SJSA1 (cell line): Measurements from ENCODE around the gene SLC6A17. TPM values are rescaled to one million over a fixed set of nuclear protein-coding genes. Genes with fewer than 3 reads are reported as not detected.

ENCODE experiments used
- DNase-seq, 2 experiments: peaks; one replicate each; pipeline ENCODE4 v3.0.0-alpha.2; 2015 to 2020; ENCODE audit warnings: low spot score in 2 of 2, low read depth in 1 of 2
- H3K27ac ChIP-seq: fragments of 250-450 bp; sonication (Bioruptor Pico); 2 replicates; pipeline ENCODE4 v1.5.1; 2020; ENCODE audit warnings: mild to moderate bottlenecking, moderate library complexity
- H3K27me3 ChIP-seq: fragments of 250-450 bp; sonication (Bioruptor Pico); replicated peaks from 2 replicates; pipeline ENCODE4 v1.5.1; 2020; ENCODE audit warnings: mild to moderate bottlenecking, moderate library complexity
- H3K36me3 ChIP-seq: fragments of 250-450 bp; sonication (Bioruptor Pico); 2 replicates; pipeline ENCODE4 v1.5.1; 2020; ENCODE audit warnings: mild to moderate bottlenecking
- H3K4me1 ChIP-seq: fragments of 250-450 bp; sonication (Bioruptor Pico); replicated peaks from 2 replicates; pipeline ENCODE4 v1.6.1; 2021; ENCODE audit warnings: mild to moderate bottlenecking
- H3K4me3 ChIP-seq: fragments of 250-450 bp; sonication (Bioruptor Pico); 2 replicates; pipeline ENCODE4 v1.5.1; 2020; ENCODE audit warnings: mild to moderate bottlenecking
- H3K9me3 ChIP-seq: fragments of 250-450 bp; sonication (Bioruptor Pico); replicated peaks from 2 replicates; pipeline ENCODE4 v1.5.1; 2020; ENCODE audit warnings: mild to moderate bottlenecking
- total RNA-seq: library from RNA; depleted of rRNA; stranded (reverse); fragments of >200 nt; shearing (Covaris generic); gene quantifications from 2 replicates; pipeline ENCODE4 v1.2.3, GENCODE V29; 2014

The SLC6A17 gene
- total RNA-seq, 1 experiment from 2014 or later = 2.1 TPM

- no peaks in the 10 kb centered on the region for H3K4me1 ChIP-seq
- H3K27me3 ChIP-seq = peaks cover 38% of the 10 kb centered on the region
- DNase-seq = no peak
- H3K36me3 ChIP-seq = no peaks in the 10 kb centered on the region
- H3K4me3 ChIP-seq = no peak overlapping the region
- no peaks in the 10 kb centered on the region for H3K9me3 ChIP-seq
- H3K27ac ChIP-seq = no peak overlapping the region
Observed at GRCh38 chr1:110216844-110217444, 66.7 kb downstream of the SLC6A17 start.

- no peaks in the 10 kb centered on the region for H3K4me1 ChIP-seq
- DNase-seq = no peak
Observed at GRCh38 chr1:110218137-110218536, 67.8 kb downstream of the SLC6A17 start.

GRCh38 chr1:110218739-110219138 is 68.4 kb downstream of the SLC6A17 start:
- no peaks in the 10 kb centered on the region for H3K36me3 ChIP-seq
- DNase-seq = no peak
- no peaks in the 10 kb centered on the region for H3K4me1 ChIP-seq

More at GRCh38 chr1:110218137-110218536, 67.8 kb downstream of the SLC6A17 start:
- H3K4me3 ChIP-seq = no peak overlapping the region
- H3K36me3 ChIP-seq = no peaks in the 10 kb centered on the region
- H3K27ac ChIP-seq = no peak overlapping the region
- H3K27me3 ChIP-seq = peaks cover 31% of the 10 kb centered on the region
- no peaks in the 10 kb centered on the region for H3K9me3 ChIP-seq

GRCh38 chr1:110220324-110220723 is 70.0 kb downstream of the SLC6A17 start:
- H3K27ac ChIP-seq = no peak overlapping the region
- no peaks in the 10 kb centered on the region for H3K4me1 ChIP-seq
- H3K27me3 ChIP-seq = peaks cover 18% of the 10 kb centered on the region
- no peak overlapping the region for H3K4me3 ChIP-seq
- DNase-seq = no peak
- H3K9me3 ChIP-seq = no peaks in the 10 kb centered on the region
- H3K36me3 ChIP-seq = no peaks in the 10 kb centered on the region

More at GRCh38 chr1:110218739-110219138, 68.4 kb downstream of the SLC6A17 start:
- H3K4me3 ChIP-seq = no peak overlapping the region
- peaks cover 25% of the 10 kb centered on the region for H3K27me3 ChIP-seq
- H3K9me3 ChIP-seq = no peaks in the 10 kb centered on the region
- no peak overlapping the region for H3K27ac ChIP-seq

DNA sequence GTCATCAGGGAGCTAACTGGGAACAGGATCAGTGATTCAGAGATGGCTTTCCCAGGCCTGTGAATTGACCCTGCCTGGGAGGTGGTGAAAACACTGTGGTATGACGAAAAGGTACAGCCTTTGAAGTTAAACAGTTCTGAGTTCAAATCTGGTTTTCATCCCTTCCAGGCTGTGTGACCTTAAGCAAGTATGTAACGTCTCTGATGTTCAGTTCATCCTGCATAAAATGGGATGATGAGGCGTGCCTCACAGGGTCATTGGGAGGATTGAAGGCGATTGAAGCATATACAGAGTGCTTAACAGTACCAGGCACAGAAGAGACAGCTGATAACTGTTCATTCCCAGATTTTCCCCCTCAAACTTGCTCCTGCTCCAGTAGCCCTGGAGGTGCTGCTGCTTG is 70.8 kb downstream of the SLC6A17 start:
- no peak for DNase-seq
- no peak overlapping the region for H3K4me3 ChIP-seq
- no peaks in the 10 kb centered on the region for H3K9me3 ChIP-seq
- no peaks in the 10 kb centered on the region for H3K36me3 ChIP-seq
- H3K27me3 ChIP-seq = peaks cover 18% of the 10 kb centered on the region
- no peak overlapping the region for H3K27ac ChIP-seq
- no peaks in the 10 kb centered on the region for H3K4me1 ChIP-seq

DNA sequence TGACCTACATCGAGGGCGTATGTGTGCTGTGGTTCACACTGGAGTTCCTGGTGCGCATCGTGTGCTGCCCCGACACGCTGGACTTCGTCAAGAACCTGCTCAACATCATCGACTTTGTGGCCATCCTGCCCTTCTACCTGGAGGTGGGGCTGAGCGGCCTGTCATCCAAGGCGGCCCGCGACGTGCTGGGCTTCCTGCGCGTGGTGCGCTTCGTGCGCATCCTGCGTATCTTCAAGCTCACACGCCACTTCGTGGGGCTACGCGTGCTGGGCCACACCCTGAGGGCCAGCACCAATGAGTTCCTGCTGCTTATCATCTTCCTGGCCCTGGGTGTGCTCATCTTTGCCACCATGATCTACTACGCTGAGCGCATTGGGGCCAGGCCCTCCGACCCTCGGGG is 72.8 kb downstream of the SLC6A17 start:
- Histone ChIP-seq H3K4me3 (no peak overlapping the region), H3K27me3 (peaks cover 16% of the 10 kb centered on the region), H3K27ac (no peak overlapping the region), H3K36me3 (no peaks in the 10 kb centered on the region), H3K9me3 (no peaks in the 10 kb centered on the region), H3K4me1 (no peaks in the 10 kb centered on the region)
- no peak for DNase-seq

DNA sequence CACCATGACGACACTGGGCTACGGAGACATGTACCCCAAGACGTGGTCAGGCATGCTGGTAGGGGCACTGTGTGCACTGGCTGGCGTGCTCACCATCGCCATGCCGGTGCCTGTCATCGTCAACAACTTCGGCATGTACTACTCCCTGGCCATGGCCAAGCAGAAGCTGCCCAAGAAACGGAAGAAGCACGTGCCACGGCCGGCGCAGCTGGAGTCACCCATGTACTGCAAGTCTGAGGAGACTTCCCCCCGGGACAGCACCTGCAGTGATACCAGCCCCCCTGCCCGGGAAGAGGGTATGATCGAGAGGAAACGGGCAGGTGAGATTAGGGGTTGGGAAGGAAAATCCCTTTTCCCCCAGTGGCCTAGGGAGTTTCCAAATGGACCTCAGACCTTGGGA is 73.3 kb downstream of the SLC6A17 start:
- no peak for DNase-seq
- Histone ChIP-seq H3K27me3 (peaks cover 13% of the 10 kb centered on the region), H3K4me3 (no peak overlapping the region), H3K27ac (no peak overlapping the region), H3K9me3 (no peaks in the 10 kb centered on the region), H3K36me3 (no peaks in the 10 kb centered on the region), H3K4me1 (no peaks in the 10 kb centered on the region)

- Histone ChIP-seq H3K9me3 (no peaks in the 10 kb centered on the region), H3K36me3 (no peaks in the 10 kb centered on the region), H3K27ac (no peak overlapping the region), H3K4me1 (no peaks in the 10 kb centered on the region), H3K27me3 (peaks cover 6% of the 10 kb centered on the region), H3K4me3 (no peak overlapping the region)
- DNase-seq = no peak
Observed at GRCh38 chr1:110224240-110224995, 74.1 kb downstream of the SLC6A17 start.

GRCh38 chr1:110225212-110225611 is 74.9 kb downstream of the SLC6A17 start:
- DNase-seq = no peak
- Histone ChIP-seq H3K9me3 (no peaks in the 10 kb centered on the region), H3K27me3 (peaks cover 6% of the 10 kb centered on the region), H3K4me3 (no peak overlapping the region), H3K4me1 (no peaks in the 10 kb centered on the region), H3K27ac (no peak overlapping the region), H3K36me3 (no peaks in the 10 kb centered on the region)

DNA sequence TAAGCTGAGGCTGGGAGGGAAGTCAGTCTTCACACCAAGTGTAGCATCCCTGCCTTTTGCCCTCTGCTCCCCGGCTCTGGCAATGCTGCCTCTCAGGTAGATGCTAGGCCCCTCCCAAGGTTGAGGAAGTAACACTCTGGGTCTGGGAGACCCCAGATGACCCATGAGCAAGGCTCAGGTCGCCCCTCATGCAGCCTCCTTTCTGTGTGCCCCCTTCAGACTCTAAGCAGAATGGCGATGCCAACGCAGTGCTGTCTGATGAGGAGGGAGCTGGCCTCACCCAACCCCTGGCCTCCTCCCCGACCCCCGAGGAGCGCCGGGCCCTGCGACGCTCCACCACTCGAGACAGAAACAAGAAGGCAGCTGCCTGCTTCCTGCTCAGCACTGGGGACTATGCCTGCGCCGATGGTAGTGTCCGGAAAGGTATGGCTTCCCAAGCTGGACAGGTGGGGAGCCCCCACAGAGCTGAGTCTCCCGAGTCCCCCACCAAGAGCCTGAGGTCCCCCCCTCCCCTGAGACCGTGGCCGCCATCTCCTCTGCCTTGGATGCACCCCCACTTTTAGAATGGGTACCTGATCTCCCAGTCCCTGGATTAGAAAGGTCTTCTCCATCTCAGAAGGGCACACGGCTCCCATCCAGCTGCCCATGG is 75.6 kb downstream of the SLC6A17 start:
- Histone ChIP-seq H3K4me3 (no peak overlapping the region), H3K9me3 (no peaks in the 10 kb centered on the region), H3K4me1 (no peaks in the 10 kb centered on the region), H3K27me3 (peaks cover 4% of the 10 kb centered on the region), H3K36me3 (no peaks in the 10 kb centered on the region), H3K27ac (no peak overlapping the region)
- no peak for DNase-seq

- no peak for DNase-seq
Observed at GRCh38 chr1:110227774-110228173, 77.5 kb downstream of the SLC6A17 start.

DNA sequence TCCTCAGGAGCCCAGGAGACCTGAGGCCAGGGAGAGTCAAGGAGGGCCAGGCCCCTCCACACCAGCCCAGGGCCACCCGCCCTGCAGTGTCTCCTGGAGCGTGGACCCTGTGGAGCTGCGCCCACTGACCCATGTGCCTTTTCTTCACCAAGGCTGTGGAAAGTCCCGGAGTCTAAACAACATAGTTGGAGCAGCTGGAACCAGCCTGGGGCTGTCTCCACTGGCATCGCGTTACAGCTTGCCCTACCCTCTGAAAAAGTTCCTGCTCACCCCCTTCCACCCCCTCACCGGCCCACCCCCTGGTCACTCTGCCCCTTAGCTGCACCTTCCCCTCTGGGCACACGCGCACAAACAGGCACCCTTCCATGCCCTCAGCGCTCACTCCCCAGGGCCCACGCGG is 78.1 kb downstream of the SLC6A17 start:
- no peak for DNase-seq
- H3K4me3 ChIP-seq = no peak overlapping the region
- no peaks in the 10 kb centered on the region for H3K36me3 ChIP-seq

More at GRCh38 chr1:110227774-110228173, 77.5 kb downstream of the SLC6A17 start:
- Histone ChIP-seq H3K9me3 (no peaks in the 10 kb centered on the region), H3K36me3 (no peaks in the 10 kb centered on the region), H3K4me1 (no peaks in the 10 kb centered on the region), H3K4me3 (no peak overlapping the region), H3K27ac (no peak overlapping the region), H3K27me3 (no peaks in the 10 kb centered on the region)

GRCh38 chr1:110228869-110229268 is 78.6 kb downstream of the SLC6A17 start:
- H3K36me3 ChIP-seq = no peaks in the 10 kb centered on the region
- no peaks in the 10 kb centered on the region for H3K27me3 ChIP-seq
- no peaks in the 10 kb centered on the region for H3K4me1 ChIP-seq
- no peak overlapping the region for H3K27ac ChIP-seq
- no peak for DNase-seq
- H3K9me3 ChIP-seq = no peaks in the 10 kb centered on the region
- no peak overlapping the region for H3K4me3 ChIP-seq

More for the DNA sequence above, 78.1 kb downstream of the SLC6A17 start:
- no peak overlapping the region for H3K27ac ChIP-seq
- H3K4me1 ChIP-seq = no peaks in the 10 kb centered on the region
- H3K9me3 ChIP-seq = no peaks in the 10 kb centered on the region
- no peaks in the 10 kb centered on the region for H3K27me3 ChIP-seq

- Histone ChIP-seq H3K27ac (no peak overlapping the region), H3K9me3 (no peaks in the 10 kb centered on the region), H3K4me3 (no peak overlapping the region), H3K27me3 (no peaks in the 10 kb centered on the region), H3K36me3 (no peaks in the 10 kb centered on the region), H3K4me1 (no peaks in the 10 kb centered on the region)
- DNase-seq = no peak
Observed at GRCh38 chr1:110229348-110230001, 79.2 kb downstream of the SLC6A17 start.
